Activated B cell treated with CpG ODN at 0.5 μM for 24 hours (primary cell): ENCODE data around the gene USP16. TPM values are rescaled to one million over a fixed set of nuclear protein-coding genes. Genes with fewer than 3 reads are reported as not detected.
A peak's percentile ranks its signal among the peaks of the same experiment; 100 is the strongest.

ENCODE experiments used
- ATAC-seq: fragments of 200-7000 bp; cut with Tn5 transposase; one replicate; pipeline ENCODE4 v1.10.0; 2021; ENCODE audit warnings: low read depth, mild to moderate bottlenecking, moderate library complexity
- CTCF ChIA-PET: fragments of 350-600 bp; sonication (Branson Sonifier 250); formaldehyde crosslinking; loops from one replicate; lab custom pipeline; 2021; ENCODE audit warnings: antibody characterized with exemption; lab: Charles Lee
- POLR2A ChIA-PET: fragments of 350-600 bp; sonication (Branson Sonifier 250); formaldehyde crosslinking; loops from one replicate; lab custom pipeline; 2021; ENCODE audit warnings: antibody characterized with exemption; lab: Charles Lee
- DNase-seq: peaks from one replicate; pipeline ENCODE4 v3.0.0; 2022
- H3K27ac Mint-ChIP-seq: one replicate; pipeline ENCODE4 v1.8.0; 2020; ENCODE audit warnings: mixed read lengths
- H3K27me3 Mint-ChIP-seq: one replicate; pipeline ENCODE4 v1.8.0; 2021; ENCODE audit warnings: mixed read lengths
- H3K36me3 Mint-ChIP-seq: one replicate; pipeline ENCODE4 v1.8.0; 2021; ENCODE audit warnings: low read depth, mixed read lengths
- H3K4me1 Mint-ChIP-seq: one replicate; pipeline ENCODE4 v1.8.0; 2021; ENCODE audit warnings: mixed read lengths
- H3K4me3 Mint-ChIP-seq: one replicate; pipeline ENCODE4 v1.8.0; 2020; ENCODE audit warnings: mild to moderate bottlenecking, mixed read lengths
- H3K9me3 Mint-ChIP-seq: one replicate; pipeline ENCODE4 v1.8.0; 2020; ENCODE audit warnings: mixed read lengths
- intact Hi-C: fragments of 100-400 bp; cut with micrococcal nuclease; formaldehyde crosslinking; loops from one replicate; pipeline ENCODE4 v1.15.1; 2024
- total RNA-seq: library from RNA; stranded (reverse); gene quantifications from 2 replicates; pipeline ENCODE4 v1.2.3, GENCODE V29; 2022
- TF ChIP-seq, protein P1 (sequence below): fragments of 200-600 bp; IDR thresholded peaks from one replicate; pipeline ENCODE4 v1.8.0; 2022; ENCODE audit warnings: antibody characterized with exemption, mild to moderate bottlenecking

Gene USP16
- total RNA-seq, 1 donor from 2014 or later: 54.6 TPM

DNA sequence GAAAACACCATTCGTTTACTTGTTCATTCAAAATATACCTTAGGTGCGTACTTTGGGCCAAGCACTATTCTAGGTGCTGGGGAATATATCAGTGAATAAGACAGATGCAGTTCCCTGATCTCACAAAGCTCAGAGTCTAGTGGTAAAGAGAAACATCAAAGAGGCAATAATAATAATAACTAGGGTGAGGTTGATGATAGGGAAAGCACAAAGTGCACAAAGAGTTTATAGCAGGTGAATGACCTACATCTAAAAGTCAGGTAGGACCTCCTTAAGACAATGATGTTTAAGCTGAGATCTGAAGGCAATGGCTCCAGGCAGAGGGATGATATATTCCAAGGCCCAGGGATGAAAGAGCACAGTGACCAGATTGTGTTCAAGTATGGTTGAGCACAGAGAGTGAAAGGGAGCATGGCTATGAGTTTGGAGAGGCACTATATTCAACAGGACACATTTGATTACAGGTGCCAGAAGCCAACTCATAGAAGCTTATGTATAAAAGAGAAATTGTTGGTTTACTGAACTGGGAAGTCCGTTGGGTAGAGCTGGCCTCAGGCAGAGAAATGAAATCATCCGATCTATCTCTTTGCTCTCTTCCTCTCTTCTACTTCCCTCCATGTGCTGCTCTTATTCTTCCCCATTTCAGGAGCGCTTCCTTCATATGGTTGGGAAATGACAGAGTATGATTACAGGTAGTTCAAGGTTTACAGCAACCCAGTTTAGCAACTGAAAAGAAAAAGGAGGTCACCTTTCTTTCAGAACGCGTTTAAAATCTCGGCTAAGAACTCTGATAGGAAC, 71.9 kb downstream of the USP16 start:
- ATAC-seq (no peak), DNase-seq (no peak)
- peaks cover 21% of the 10 kb centered on the region for H3K36me3 Mint-ChIP-seq
- no peak overlapping the region for H3K4me3 Mint-ChIP-seq
- intact Hi-C loops: loop anchor here (10.0 kb wide), 1 partner anchor 1988 kb away; no protein-coding TSS in a partner anchor
- peaks cover 11% of the 10 kb centered on the region for H3K4me1 Mint-ChIP-seq
- no peaks in the 10 kb centered on the region for H3K27me3 Mint-ChIP-seq
- TF ChIP-seq, protein P1, sequence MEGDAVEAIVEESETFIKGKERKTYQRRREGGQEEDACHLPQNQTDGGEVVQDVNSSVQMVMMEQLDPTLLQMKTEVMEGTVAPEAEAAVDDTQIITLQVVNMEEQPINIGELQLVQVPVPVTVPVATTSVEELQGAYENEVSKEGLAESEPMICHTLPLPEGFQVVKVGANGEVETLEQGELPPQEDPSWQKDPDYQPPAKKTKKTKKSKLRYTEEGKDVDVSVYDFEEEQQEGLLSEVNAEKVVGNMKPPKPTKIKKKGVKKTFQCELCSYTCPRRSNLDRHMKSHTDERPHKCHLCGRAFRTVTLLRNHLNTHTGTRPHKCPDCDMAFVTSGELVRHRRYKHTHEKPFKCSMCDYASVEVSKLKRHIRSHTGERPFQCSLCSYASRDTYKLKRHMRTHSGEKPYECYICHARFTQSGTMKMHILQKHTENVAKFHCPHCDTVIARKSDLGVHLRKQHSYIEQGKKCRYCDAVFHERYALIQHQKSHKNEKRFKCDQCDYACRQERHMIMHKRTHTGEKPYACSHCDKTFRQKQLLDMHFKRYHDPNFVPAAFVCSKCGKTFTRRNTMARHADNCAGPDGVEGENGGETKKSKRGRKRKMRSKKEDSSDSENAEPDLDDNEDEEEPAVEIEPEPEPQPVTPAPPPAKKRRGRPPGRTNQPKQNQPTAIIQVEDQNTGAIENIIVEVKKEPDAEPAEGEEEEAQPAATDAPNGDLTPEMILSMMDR: no peak
- H3K9me3 Mint-ChIP-seq: no peaks in the 10 kb centered on the region
- ChIA-PET POLR2A (interaction anchor here (0.6 kb wide), 1 partner anchor 11 kb away, joined by 3 read pairs; no protein-coding TSS in a partner anchor), CTCF (interaction anchor here (2.7 kb wide), 1 partner anchor 275 kb away, joined by 11 read pairs; no protein-coding TSS in a partner anchor)
- no peak overlapping the region for H3K27ac Mint-ChIP-seq

DNA sequence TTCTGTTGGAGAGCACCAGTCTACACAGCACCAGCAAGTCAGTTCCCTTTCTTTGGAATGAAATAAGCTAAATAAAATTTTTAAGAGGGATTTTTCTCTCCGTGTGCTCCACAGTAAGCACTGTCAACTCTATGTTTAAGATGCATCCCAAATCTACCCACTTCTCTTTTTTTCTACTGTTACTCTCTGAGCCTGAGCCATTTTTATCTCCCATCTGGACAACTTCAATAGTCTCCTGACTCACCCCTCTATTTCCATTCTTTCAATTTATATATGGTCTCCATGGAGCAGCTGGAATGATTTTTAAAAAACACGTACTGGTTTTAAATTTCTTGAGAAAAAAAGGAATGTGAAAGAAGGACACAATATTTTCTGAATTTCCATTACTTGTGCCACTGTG, 73.7 kb downstream of the USP16 start:
- H3K4me3 Mint-ChIP-seq: no peak overlapping the region
- POLR2A ChIA-PET: interaction anchor here (0.8 to 1.5 kb wide), 2 partner anchors 24 to 201 kb away, joined by 4 to 5 read pairs; no protein-coding TSS in a partner anchor
- no peaks in the 10 kb centered on the region for H3K9me3 Mint-ChIP-seq
- intact Hi-C loops: loop anchor here (10.0 kb wide), 1 partner anchor 1987 kb away; no protein-coding TSS in a partner anchor
- TF ChIP-seq, protein P1: no peak
- no peak for DNase-seq
- CTCF ChIA-PET: interaction anchor here (1.6 kb wide), 1 partner anchor 26 kb away, joined by 4 read pairs; no protein-coding TSS in a partner anchor
- peaks cover 11% of the 10 kb centered on the region for H3K4me1 Mint-ChIP-seq
- no peak for ATAC-seq
- H3K27me3 Mint-ChIP-seq: no peaks in the 10 kb centered on the region
- H3K36me3 Mint-ChIP-seq: peaks cover 22% of the 10 kb centered on the region
- H3K27ac Mint-ChIP-seq: peak overlapping the region; percentile 79

DNA sequence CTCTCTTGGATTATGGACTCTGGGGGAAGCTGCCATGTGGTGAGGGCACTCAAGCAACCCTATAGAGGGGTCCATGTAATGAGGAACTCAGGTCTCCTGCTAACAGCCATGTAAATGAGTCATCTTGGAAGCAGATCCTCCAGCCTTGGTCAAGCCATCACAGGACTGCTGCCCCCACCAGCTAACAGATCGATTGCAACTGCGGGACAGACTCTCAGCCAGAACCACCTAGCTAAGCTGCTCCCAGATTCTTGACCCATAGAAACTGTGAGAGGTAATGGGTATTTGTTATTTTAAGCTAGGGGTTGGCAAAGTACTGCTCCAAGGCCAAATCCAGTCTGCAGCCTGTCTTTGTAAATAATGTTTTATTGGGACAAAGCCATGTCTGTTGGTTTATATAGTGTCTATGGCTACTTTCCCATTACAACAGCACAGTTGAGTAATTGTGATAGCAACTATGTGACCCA, 78.4 kb downstream of the USP16 start:
- Mint-ChIP-seq H3K4me1 (peaks cover 11% of the 10 kb centered on the region), H3K4me3 (no peak overlapping the region), H3K27ac (no peak overlapping the region), H3K36me3 (peaks cover 16% of the 10 kb centered on the region), H3K9me3 (no peaks in the 10 kb centered on the region), H3K27me3 (no peaks in the 10 kb centered on the region)
- ChIA-PET CTCF (no interaction called here), POLR2A (interaction anchor here (0.7 to 1.1 kb wide), 3 partner anchors 9 to 205 kb away, joined by 3 read pairs; no protein-coding TSS in a partner anchor)
- ATAC-seq (no peak), DNase-seq (no peak)
- intact Hi-C loops: no loop called here
- TF ChIP-seq, protein P1: no peak

Other genes with a start within 250 kb of the USP16 start
- 22.5 and 25.8 TPM in 2 replicates for gene LTN1, start 31.8 kb upstream of the USP16 start, total RNA-seq
- 11.1 and 11.9 TPM in 2 replicates for gene RWDD2B, start 5.3 kb upstream of the USP16 start, total RNA-seq
- 170 and 179 TPM in 2 replicates for gene CCT8, start 49.0 kb downstream of the USP16 start, total RNA-seq
- gene MAP3K7CL, start 106.0 kb downstream of the USP16 start, total RNA-seq: 7.9 and 11.4 TPM in 2 replicates